ENCODE results near the gene RUNX1.

The RUNX1 gene

DNA sequence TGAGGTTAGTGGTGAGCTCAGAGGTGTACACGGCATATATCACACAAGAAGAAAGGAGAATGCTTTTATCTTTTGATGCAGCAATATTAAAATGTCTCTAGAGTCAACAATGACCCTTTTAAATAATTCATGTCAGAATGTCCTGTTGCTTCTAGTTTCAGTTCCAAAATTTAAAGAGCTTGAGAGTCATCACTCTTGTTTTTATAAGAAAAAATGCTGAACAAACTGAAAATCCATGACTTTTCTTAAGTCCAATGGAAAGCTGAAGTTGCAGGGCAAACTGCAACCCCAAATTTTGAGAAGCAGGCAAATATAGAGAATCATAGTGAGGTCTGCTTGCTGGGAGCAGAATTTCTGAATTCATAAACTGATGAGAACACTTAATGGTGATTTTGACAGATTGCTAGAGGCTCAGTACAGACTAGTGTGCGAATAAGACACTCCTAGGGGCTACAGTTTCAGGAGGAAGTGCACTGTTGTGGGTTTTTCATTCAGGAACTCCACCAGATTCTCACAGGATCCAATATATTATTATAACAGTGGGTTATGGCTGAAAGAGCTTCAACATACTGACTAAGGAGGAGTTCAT lies 245.2 kb downstream of the RUNX1 start:
- Histone ChIP-seq H3K4me3 (replicated peaks; ENCODE audit: low read depth, low read length) (no peak overlapping the region), H3K36me3 (ENCODE audit: control insufficient read depth, insufficient read depth, low read length) (no peaks in the 10 kb centered on the region), H3K27me3 (replicated peaks; ENCODE audit: control insufficient read depth, insufficient read depth, low read length) (no peaks in the 10 kb centered on the region)
- no peak for DNase-seq (ENCODE audit: extremely low read depth, insufficient read length)
- TF ChIP-seq CTCF (IDR thresholded peaks at IDR 0.05; ENCODE audit: insufficient read depth, low read length, poor library complexity, severe bottlenecking): no peak

DNA sequence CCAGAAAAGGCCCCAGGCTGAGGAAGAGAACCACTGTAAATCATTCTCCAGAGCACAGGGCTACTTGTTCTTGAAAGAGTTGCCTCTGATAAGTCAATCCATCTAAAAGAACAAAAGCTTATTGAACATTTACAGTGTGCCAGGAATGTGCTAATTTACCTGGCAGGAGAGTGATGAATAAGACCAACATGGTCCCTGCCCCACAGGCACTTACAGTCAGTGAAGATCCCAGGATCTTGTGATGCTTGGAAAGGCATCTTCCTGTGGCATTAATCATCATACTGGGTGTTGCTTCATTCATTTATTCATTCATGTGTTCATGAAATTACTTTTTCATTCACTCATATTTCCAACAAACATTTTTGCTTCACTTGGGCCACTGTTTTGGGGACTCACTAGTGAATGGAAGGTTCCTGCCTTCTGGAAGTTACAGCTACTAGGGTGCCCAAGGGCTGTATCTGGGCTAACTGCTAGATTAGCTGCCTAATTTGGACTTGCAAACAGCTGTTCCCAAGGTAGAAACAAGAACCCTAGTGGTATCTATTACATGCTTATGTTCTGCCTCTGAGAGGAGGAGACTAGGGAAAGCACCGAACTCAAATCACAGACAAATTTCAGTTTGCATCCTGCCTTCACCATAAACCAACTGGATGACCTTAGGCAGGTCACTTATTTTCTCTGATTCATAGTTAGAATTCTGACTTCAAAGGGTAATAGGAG lies 246.8 kb downstream of the RUNX1 start:
- no peaks in the 10 kb centered on the region for H3K27me3 ChIP-seq (replicated peaks; ENCODE audit: control insufficient read depth, insufficient read depth, low read length)
- no peak for DNase-seq (ENCODE audit: extremely low read depth, insufficient read length)
- no peak overlapping the region for H3K4me3 ChIP-seq (replicated peaks; ENCODE audit: low read depth, low read length)
- no peaks in the 10 kb centered on the region for H3K36me3 ChIP-seq (ENCODE audit: control insufficient read depth, insufficient read depth, low read length)
- no peak for TF ChIP-seq CTCF (IDR thresholded peaks at IDR 0.05; ENCODE audit: insufficient read depth, low read length, poor library complexity, severe bottlenecking)

- H3K36me3 ChIP-seq (ENCODE audit: control insufficient read depth, insufficient read depth, low read length): no peaks in the 10 kb centered on the region
- no peak for DNase-seq (ENCODE audit: extremely low read depth, insufficient read length)
Observed at GRCh38 chr21:34801519-34802132, 247.5 kb downstream of the RUNX1 start.

DNA sequence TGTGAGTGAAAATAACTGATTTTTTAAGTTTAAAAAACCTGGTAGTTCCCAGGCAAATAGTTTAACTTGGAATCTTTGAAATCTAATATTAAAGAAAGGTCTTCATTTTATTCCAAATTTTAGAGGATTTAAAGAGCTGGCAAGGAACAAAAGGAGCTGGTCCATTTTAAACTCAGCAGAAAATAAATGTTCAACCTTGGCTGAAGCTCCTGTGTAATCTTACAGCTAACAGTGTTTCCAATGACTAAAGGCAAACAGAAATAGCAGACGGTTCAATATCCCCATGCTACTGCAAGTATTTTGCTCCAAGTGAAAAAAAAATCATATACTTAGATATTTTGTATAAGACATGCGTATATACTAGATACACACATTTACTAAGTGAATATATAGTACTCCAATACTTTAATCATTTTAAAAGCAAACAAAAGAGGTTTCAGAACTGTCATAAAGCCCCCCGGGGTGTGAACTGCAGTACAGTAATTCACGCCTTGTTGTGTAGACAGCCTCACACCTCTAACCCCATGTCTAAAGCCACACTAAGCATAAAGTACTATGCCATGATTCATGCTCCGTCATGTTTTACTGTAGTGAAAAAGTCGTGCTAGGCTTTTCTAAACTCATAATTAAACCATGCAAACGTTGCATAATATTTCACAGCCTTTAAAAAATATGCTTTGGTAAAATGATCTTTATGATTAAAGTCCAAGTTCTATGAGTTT lies 248.1 kb downstream of the RUNX1 start:
- H3K36me3 ChIP-seq (ENCODE audit: control insufficient read depth, insufficient read depth, low read length): no peaks in the 10 kb centered on the region
- no peak overlapping the region for H3K4me3 ChIP-seq (replicated peaks; ENCODE audit: low read depth, low read length)
- no peak for TF ChIP-seq CTCF (IDR thresholded peaks at IDR 0.05; ENCODE audit: insufficient read depth, low read length, poor library complexity, severe bottlenecking)
- DNase-seq (ENCODE audit: extremely low read depth, insufficient read length): no peak
- no peaks in the 10 kb centered on the region for H3K27me3 ChIP-seq (replicated peaks; ENCODE audit: control insufficient read depth, insufficient read depth, low read length)

More at GRCh38 chr21:34801519-34802132, 247.5 kb downstream of the RUNX1 start:
- H3K27me3 ChIP-seq (replicated peaks; ENCODE audit: control insufficient read depth, insufficient read depth, low read length): no peaks in the 10 kb centered on the region
- no peak overlapping the region for H3K4me3 ChIP-seq (replicated peaks; ENCODE audit: low read depth, low read length)
- TF ChIP-seq CTCF (IDR thresholded peaks at IDR 0.05; ENCODE audit: insufficient read depth, low read length, poor library complexity, severe bottlenecking): peak; percentile 80

DNA sequence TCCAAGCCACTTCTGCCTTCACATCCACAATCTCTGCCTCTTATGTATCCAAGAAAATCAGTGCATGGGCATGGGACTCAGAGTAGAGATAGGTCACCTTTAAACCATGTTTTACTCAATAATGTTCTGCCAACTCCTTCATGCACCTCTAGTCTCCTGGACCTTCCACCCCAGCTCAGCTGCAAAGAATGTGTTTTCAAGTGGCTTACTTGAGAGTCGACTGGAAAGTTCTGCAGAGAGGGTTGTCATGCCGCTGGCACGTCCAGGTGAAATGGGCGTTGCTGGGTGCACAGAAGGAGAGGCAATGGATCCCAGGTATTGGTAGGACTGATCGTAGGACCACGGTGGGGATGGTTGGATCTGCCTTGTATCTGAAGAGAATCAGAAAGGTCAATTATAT lies 250.0 kb downstream of the RUNX1 start:
- no peak for DNase-seq (ENCODE audit: extremely low read depth, insufficient read length)
- H3K27me3 ChIP-seq (replicated peaks; ENCODE audit: control insufficient read depth, insufficient read depth, low read length): no peaks in the 10 kb centered on the region
- no peak for TF ChIP-seq CTCF (IDR thresholded peaks at IDR 0.05; ENCODE audit: insufficient read depth, low read length, poor library complexity, severe bottlenecking)
- no peak overlapping the region for H3K4me3 ChIP-seq (replicated peaks; ENCODE audit: low read depth, low read length)
- H3K36me3 ChIP-seq (ENCODE audit: control insufficient read depth, insufficient read depth, low read length): no peaks in the 10 kb centered on the region
